HepG2 (cell line): ENCODE data around the gene DIPK1A. TPM values are rescaled to one million over a fixed set of nuclear protein-coding genes. Genes with fewer than 3 reads are reported as not detected.
A peak's percentile ranks its signal among the peaks of the same experiment; 100 is the strongest.

Source experiments
- CEBPG ChIP-seq: IDR thresholded peaks from 2 replicates; pipeline ENCODE4 v1.6.1; 2016
- ERF ChIP-seq: IDR thresholded peaks from 2 replicates; pipeline ENCODE4 v1.6.1; 2018; ENCODE audit warnings: missing biosample characterization, missing genetic modification reagents
- GATAD2A ChIP-seq: IDR thresholded peaks from 2 replicates; pipeline ENCODE4 v1.6.1; 2016
- GTF3A ChIP-seq: sonication (generic); formaldehyde crosslinking; conservative IDR thresholded peaks from 2 replicates; pipeline ENCODE4 v1.4.0; 2020; ENCODE audit warnings: mild to moderate bottlenecking, missing genetic modification reagents
- HDAC2 ChIP-seq: sonication (generic); formaldehyde crosslinking; IDR thresholded peaks from 2 replicates; pipeline ENCODE4 v1.4.0; 2020; ENCODE audit warnings: missing genetic modification reagents
- HNF4G ChIP-seq, 2 experiments: sonication (generic) in 1 of 2; formaldehyde crosslinking in 1 of 2; IDR thresholded peaks; 2 replicates each; pipeline versions ENCODE4 v1.4.0 to v1.6.1; 2011 to 2020; ENCODE audit warnings: borderline replicate concordance in 2 of 2, low read depth in 2 of 2, mild to moderate bottlenecking in 2 of 2, low read length in 1 of 2, missing genetic modification reagents in 1 of 2, moderate library complexity in 1 of 2
- KDM5A ChIP-seq: fragments of 200-600 bp; sonication (generic); IDR thresholded peaks from 2 replicates; pipeline ENCODE4 v1.7.0; 2018; ENCODE audit warnings: antibody characterized with exemption, mild to moderate bottlenecking, low read length, borderline replicate concordance
- NR2F6 ChIP-seq, 2 experiments: IDR thresholded peaks; 2 replicates each; pipeline ENCODE4 v1.6.1; 2016; ENCODE audit warnings: antibody characterized with exemption in 1 of 2, mild to moderate bottlenecking in 1 of 2
- SALL1 ChIP-seq: sonication (generic); formaldehyde crosslinking; IDR thresholded peaks from 2 replicates; pipeline ENCODE4 v1.8.0; 2022; ENCODE audit warnings: mild to moderate bottlenecking, missing genetic modification reagents
- SOX13 ChIP-seq, 3 experiments: fragments of 450-650 bp in 1 of 3; sonication (generic) in 1 of 3; formaldehyde crosslinking in 1 of 3; IDR thresholded peaks in 2 of 3; conservative IDR thresholded peaks in 1 of 3; 2 replicates each; pipeline versions ENCODE4 v1.5.0 to v1.6.1; 2016 to 2020; ENCODE audit warnings: antibody characterized with exemption in 1 of 3, mild to moderate bottlenecking in 1 of 3, missing compliant biosample characterization in 1 of 3, missing genetic modification reagents in 1 of 3, moderate library complexity in 1 of 3
- TARDBP ChIP-seq: sonication (generic); formaldehyde crosslinking; IDR thresholded peaks from 2 replicates; pipeline ENCODE4 v1.8.0; 2022; ENCODE audit warnings: mild to moderate bottlenecking, missing genetic modification reagents
- TBX3 ChIP-seq: fragments of 450-650 bp; IDR thresholded peaks from 2 replicates; pipeline ENCODE4 v1.6.1; 2017; ENCODE audit warnings: antibody characterized with exemption, mild to moderate bottlenecking, inconsistent platforms, borderline replicate concordance
- TEAD3 ChIP-seq: optimal IDR thresholded peaks from 2 replicates; pipeline ENCODE3; 2016; ENCODE audit warnings: borderline replicate concordance
- THAP11 ChIP-seq: IDR thresholded peaks from 2 replicates; pipeline ENCODE4 v1.6.1; 2016; ENCODE audit warnings: missing biosample characterization, missing genetic modification reagents
- ZFY ChIP-seq: sonication (generic); formaldehyde crosslinking; IDR thresholded peaks from 2 replicates; pipeline ENCODE4 v1.4.0; 2020; ENCODE audit warnings: missing genetic modification reagents
- ZNF253 ChIP-seq: sonication (generic); formaldehyde crosslinking; IDR thresholded peaks from 2 replicates; pipeline ENCODE4 v1.8.0; 2022; ENCODE audit warnings: mild to moderate bottlenecking, missing genetic modification reagents, borderline replicate concordance
- ZNF331 ChIP-seq: sonication (generic); formaldehyde crosslinking; IDR thresholded peaks from 2 replicates; pipeline ENCODE4 v1.4.0; 2020; ENCODE audit warnings: missing genetic modification reagents
- polyA plus RNA-seq, 8 experiments: library from polyadenylated mRNA; depleted of rRNA in 3 of 8; stranded (reverse) in 7 of 8; unstranded in 1 of 8; fragments of >200 nt; fragmentation: Illumina TruSeq in 4 of 8; extraction: Trizol in 4 of 8; gene quantifications; 2 replicates each; pipeline versions ENCODE4 v1.2.1 to v1.2.3, GENCODE V29; 2011 to 2016; ENCODE audit warnings: low read depth in 4 of 8, missing spikeins in 1 of 8, mixed read lengths in 1 of 8; ENCODE audit not compliant: insufficient read depth in 1 of 8
- total RNA-seq, 5 experiments: library from RNA; depleted of rRNA; stranded (reverse); fragments of >200 nt; fragmentation: Illumina TruSeq; extraction: Trizol; gene quantifications; 2 replicates each; pipeline ENCODE4 v1.2.3, GENCODE V29; 2016; ENCODE audit warnings: low read depth in 1 of 5
- TF ChIP-seq, protein P1 (sequence below): sonication (generic); IDR thresholded peaks from 2 replicates; pipeline ENCODE4 v1.6.1; 2016; ENCODE audit warnings: low read depth, borderline replicate concordance
- TF ChIP-seq, protein P2 (sequence below): sonication (generic); formaldehyde crosslinking; IDR thresholded peaks from 2 replicates; pipeline ENCODE4 v1.8.0; 2022; ENCODE audit warnings: mild to moderate bottlenecking, missing genetic modification reagents, moderate library complexity
- TF ChIP-seq, protein P3 (sequence below), 2 experiments: sonication (generic) in 1 of 2; formaldehyde crosslinking in 1 of 2; IDR thresholded peaks; 2 replicates each; pipeline versions ENCODE4 v1.5.1 to v1.6.1; 2011 to 2020; ENCODE audit warnings: borderline replicate concordance in 1 of 2, low read depth in 1 of 2, low read length in 1 of 2, mild to moderate bottlenecking in 1 of 2, missing genetic modification reagents in 1 of 2, moderate library complexity in 1 of 2

Gene DIPK1A
- total and polyA plus RNA-seq, 2 of the 13 experiments (the other 11 are each of a cell fraction or from before 2014, with no cell fraction given) = 8.4 TPM

DNA sequence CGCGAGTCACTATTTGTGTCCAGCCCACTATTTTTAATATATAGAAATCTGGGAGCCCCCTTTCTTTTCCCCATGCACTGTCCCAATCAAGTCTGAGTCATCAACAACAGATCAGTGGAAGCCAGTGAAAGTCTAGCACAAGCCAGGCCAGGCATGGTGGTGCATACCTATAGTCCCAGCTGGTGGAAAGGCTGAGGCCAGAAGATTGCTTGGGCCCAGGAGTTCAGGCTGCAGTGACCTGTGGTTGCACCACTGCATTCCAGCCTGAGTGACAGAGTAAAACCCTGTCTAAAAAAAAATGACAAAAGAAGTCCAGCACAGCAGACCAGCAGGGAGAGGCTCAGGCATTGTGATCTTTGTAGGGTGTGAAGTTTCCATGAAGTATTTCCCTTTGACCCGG is 138.4 kb downstream of the DIPK1A start (continued):
- TF ChIP-seq ZFY (CRISPR knock-in tag) (peak; percentile 40; the same call in 1 of the 2 replicates), HNF4G (IDR thresholded peaks at IDR 0.05; ENCODE audit: borderline replicate concordance, low read depth, low read length) (peak; percentile 30; the same call in 1 of the 2 replicates), HNF4G (CRISPR knock-in tag; IDR thresholded peaks at IDR 0.05; ENCODE audit: borderline replicate concordance, low read depth) (no peak), NR2F6 (IDR thresholded peaks at IDR 0.05) (peak; percentile 66), NR2F6 (CRISPR knock-in tag; IDR thresholded peaks at IDR 0.05) (peak; percentile 78), TBX3 (no peak), KDM5A (no peak), ZNF331 (CRISPR knock-in tag) (peak; percentile 35; the same call in 1 of the 2 replicates), TEAD3 (peak; percentile 97), THAP11 (CRISPR knock-in tag) (0 out of 2 replicates have a peak, but pooled peaks have one; percentile 26), ERF (CRISPR knock-in tag) (0 out of 2 replicates have a peak, but pooled peaks have one; percentile 27), GTF3A (no peak), TARDBP (no peak), ZNF253 (no peak), SOX13 (IDR thresholded peaks at IDR 0.05) (peak; percentile 50; the same call in 1 of the 2 replicates), SOX13 (CRISPR knock-in tag; conservative IDR thresholded peaks at IDR 0.05 in 1 of 2, IDR thresholded peaks at IDR 0.05 in 1 of 2) (peak in 1 of 2 experiments; percentile 69; a peak in 2 of 4 replicates), HDAC2 (CRISPR knock-in tag) (peak; percentile 33; the same call in 1 of the 2 replicates), SALL1 (peak; percentile 55; the same call in 1 of the 2 replicates), GATAD2A (CRISPR knock-in tag) (peak; percentile 21; the same call in 1 of the 2 replicates), CEBPG (peak; percentile 75)
- TF ChIP-seq, protein P1, sequence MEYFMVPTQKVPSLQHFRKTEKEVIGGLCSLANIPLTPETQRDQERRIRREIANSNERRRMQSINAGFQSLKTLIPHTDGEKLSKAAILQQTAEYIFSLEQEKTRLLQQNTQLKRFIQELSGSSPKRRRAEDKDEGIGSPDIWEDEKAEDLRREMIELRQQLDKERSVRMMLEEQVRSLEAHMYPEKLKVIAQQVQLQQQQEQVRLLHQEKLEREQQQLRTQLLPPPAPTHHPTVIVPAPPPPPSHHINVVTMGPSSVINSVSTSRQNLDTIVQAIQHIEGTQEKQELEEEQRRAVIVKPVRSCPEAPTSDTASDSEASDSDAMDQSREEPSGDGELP = peak; percentile 87; the same call in 1 of the 2 replicates
- TF ChIP-seq, protein P2, sequence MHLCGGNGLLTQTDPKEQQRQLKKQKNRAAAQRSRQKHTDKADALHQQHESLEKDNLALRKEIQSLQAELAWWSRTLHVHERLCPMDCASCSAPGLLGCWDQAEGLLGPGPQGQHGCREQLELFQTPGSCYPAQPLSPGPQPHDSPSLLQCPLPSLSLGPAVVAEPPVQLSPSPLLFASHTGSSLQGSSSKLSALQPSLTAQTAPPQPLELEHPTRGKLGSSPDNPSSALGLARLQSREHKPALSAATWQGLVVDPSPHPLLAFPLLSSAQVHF (CRISPR knock-in tag) = no peak
- TF ChIP-seq, protein P3, sequence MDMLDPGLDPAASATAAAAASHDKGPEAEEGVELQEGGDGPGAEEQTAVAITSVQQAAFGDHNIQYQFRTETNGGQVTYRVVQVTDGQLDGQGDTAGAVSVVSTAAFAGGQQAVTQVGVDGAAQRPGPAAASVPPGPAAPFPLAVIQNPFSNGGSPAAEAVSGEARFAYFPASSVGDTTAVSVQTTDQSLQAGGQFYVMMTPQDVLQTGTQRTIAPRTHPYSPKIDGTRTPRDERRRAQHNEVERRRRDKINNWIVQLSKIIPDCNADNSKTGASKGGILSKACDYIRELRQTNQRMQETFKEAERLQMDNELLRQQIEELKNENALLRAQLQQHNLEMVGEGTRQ (IDR thresholded peaks at IDR 0.05; ENCODE audit: low read depth, low read length) = no peak
- TF ChIP-seq, protein P3 (CRISPR knock-in tag; IDR thresholded peaks at IDR 0.05; ENCODE audit: borderline replicate concordance) = no peak
- TF ChIP-seq, all 625 proteins: peak for 47
